ENCODE data around the gene RXRA.

DNA sequence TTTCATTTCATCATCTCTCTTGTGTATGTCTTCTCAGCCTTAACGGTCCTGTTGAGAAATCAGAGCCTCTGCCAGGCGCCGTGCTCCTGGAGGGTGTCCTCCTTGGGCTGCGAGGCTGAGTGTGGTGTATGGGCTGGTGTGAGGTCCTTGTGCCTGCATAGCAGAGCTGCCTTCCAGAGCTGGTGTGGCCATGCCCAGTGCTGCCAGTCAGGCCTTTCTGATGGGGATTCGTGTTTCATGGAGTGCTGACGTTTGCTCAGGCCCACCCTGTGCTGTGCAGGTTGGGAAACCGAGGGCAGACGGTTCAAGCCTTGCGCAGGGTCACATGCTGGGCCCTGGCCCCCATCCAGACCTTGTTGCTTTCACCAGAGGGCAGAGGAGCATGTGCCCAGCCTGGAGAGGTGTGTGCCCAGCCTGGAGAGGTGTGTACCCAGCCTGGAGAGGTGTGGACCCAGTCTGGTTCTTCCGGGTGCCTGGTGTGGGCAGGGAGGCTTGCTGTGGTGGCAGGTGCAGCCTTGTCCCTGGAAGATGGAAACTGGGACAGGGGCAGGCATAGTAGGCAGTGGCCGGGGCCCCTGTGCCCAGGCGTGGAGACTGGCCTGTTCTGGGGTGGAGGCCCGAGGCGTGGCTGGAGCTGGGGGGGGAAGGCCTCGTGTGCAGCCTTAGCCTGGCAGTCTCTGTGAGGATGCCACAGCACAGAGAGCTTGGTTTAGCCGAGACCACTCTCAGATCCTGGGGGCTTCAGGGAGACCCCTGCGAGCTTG, 84.0 kb downstream of the RXRA start:
- TF ChIP-seq CTCF (IDR thresholded peaks at IDR 0.05), result no peak
- no peak for TF ChIP-seq POLR2A (IDR thresholded peaks at IDR 0.05)
